ENCODE data around the gene PLA2G2C. TPM values are rescaled to one million over a fixed set of nuclear protein-coding genes. Genes with fewer than 3 reads are reported as not detected.

PLA2G2C gene
- total RNA-seq, 2 experiments from 2014 or later, result 0.44 to 0.57 TPM

GRCh38 chr1:20207546-20207945 lies 21.2 kb upstream of the PLA2G2C start:
- DNase-seq (ENCODE audit: low spot score), result no peak
- H3K4me3 ChIP-seq (ENCODE audit: low read depth, low read length, poor library complexity, severe bottlenecking), result no peak overlapping the region
- no peak overlapping the region for H2AFZ ChIP-seq (ENCODE audit: low read length)
- intact Hi-C loops (cut with micrococcal nuclease; ENCODE audit: unreplicated experiment), result no loop called here
- peak overlapping the region; percentile 37 for H3K4me2 ChIP-seq (ENCODE audit: low read length)
- H3K27ac ChIP-seq (ENCODE audit: low read depth, low read length, poor library complexity, severe bottlenecking), result no peak overlapping the region
- H3K79me2 ChIP-seq (ENCODE audit: insufficient read depth, low read depth, low read length), result no peaks in the 10 kb centered on the region
- BruUV-seq (replicated peaks), result no TSS peak
- H3K9me2 ChIP-seq (ENCODE audit: insufficient read depth, low read length), result no peaks in the 10 kb centered on the region
- ChIA-PET POLR2A (no interaction called here), CTCF (ENCODE audit: unreplicated experiment) (no interaction called here)
- no peaks in the 10 kb centered on the region for H4K20me1 ChIP-seq (ENCODE audit: insufficient read depth, low read length)
- no peaks in the 10 kb centered on the region for H3K36me3 ChIP-seq (ENCODE audit: insufficient read depth, low read length)
- TF ChIP-seq EZH2phosphoT487 (IDR thresholded peaks at IDR 0.05; ENCODE audit: borderline replicate concordance, low read depth, low read length), result no peak
- TF ChIP-seq, protein P1, sequence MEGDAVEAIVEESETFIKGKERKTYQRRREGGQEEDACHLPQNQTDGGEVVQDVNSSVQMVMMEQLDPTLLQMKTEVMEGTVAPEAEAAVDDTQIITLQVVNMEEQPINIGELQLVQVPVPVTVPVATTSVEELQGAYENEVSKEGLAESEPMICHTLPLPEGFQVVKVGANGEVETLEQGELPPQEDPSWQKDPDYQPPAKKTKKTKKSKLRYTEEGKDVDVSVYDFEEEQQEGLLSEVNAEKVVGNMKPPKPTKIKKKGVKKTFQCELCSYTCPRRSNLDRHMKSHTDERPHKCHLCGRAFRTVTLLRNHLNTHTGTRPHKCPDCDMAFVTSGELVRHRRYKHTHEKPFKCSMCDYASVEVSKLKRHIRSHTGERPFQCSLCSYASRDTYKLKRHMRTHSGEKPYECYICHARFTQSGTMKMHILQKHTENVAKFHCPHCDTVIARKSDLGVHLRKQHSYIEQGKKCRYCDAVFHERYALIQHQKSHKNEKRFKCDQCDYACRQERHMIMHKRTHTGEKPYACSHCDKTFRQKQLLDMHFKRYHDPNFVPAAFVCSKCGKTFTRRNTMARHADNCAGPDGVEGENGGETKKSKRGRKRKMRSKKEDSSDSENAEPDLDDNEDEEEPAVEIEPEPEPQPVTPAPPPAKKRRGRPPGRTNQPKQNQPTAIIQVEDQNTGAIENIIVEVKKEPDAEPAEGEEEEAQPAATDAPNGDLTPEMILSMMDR (conservative IDR thresholded peaks at IDR 0.05; ENCODE audit: low read length), result no peak
- H3K4me1 ChIP-seq (ENCODE audit: insufficient read depth, low read length, poor library complexity, severe bottlenecking), result peaks cover 46% of the 10 kb centered on the region
- H3K9me3 ChIP-seq (ENCODE audit: low read length), result no peaks in the 10 kb centered on the region

- intact Hi-C loops (cut with micrococcal nuclease; ENCODE audit: unreplicated experiment), result no loop called here
- DNase-seq (ENCODE audit: low spot score), result no peak
- H3K4me1 ChIP-seq (ENCODE audit: insufficient read depth, low read length, poor library complexity, severe bottlenecking), result peaks cover 56% of the 10 kb centered on the region
- CTCF ChIA-PET (ENCODE audit: unreplicated experiment), result no interaction called here
- H3K27ac ChIP-seq (ENCODE audit: low read depth, low read length, poor library complexity, severe bottlenecking), result no peak overlapping the region
- TF ChIP-seq, protein P1 (conservative IDR thresholded peaks at IDR 0.05; ENCODE audit: low read length), result no peak
- TF ChIP-seq EZH2phosphoT487 (IDR thresholded peaks at IDR 0.05; ENCODE audit: borderline replicate concordance, low read depth, low read length), result no peak
- H2AFZ ChIP-seq (ENCODE audit: low read length), result no peak overlapping the region
- no peak overlapping the region for H3K4me3 ChIP-seq (ENCODE audit: low read depth, low read length, poor library complexity, severe bottlenecking)
- no peak overlapping the region for H3K4me2 ChIP-seq (ENCODE audit: low read length)
- H4K20me1 ChIP-seq (ENCODE audit: insufficient read depth, low read length), result no peaks in the 10 kb centered on the region
- POLR2A ChIA-PET, result interaction anchor here (1.2 kb wide), 1 partner anchor 9 kb away, joined by 3 read pairs; no protein-coding TSS in a partner anchor
- H3K36me3 ChIP-seq (ENCODE audit: insufficient read depth, low read length), result no peaks in the 10 kb centered on the region
- no TSS peak for BruUV-seq (replicated peaks)
- H3K9me2 ChIP-seq (ENCODE audit: insufficient read depth, low read length), result no peaks in the 10 kb centered on the region
- no peaks in the 10 kb centered on the region for H3K79me2 ChIP-seq (ENCODE audit: insufficient read depth, low read depth, low read length)
- no peaks in the 10 kb centered on the region for H3K9me3 ChIP-seq (ENCODE audit: low read length)
These were observed 15.8 kb upstream of the PLA2G2C start for GRCh38 chr1:20202166-20202565.

GRCh38 chr1:20200966-20201365 lies 14.6 kb upstream of the PLA2G2C start:
- H3K9me3 ChIP-seq (ENCODE audit: low read length), result no peaks in the 10 kb centered on the region
- DNase-seq (ENCODE audit: low spot score), result peak; percentile 56
- no peaks in the 10 kb centered on the region for H3K36me3 ChIP-seq (ENCODE audit: insufficient read depth, low read length)
- ChIA-PET CTCF (ENCODE audit: unreplicated experiment) (no interaction called here), POLR2A (interaction anchor here (1.5 kb wide), 1 partner anchor 9 kb away, joined by 3 read pairs; no protein-coding TSS in a partner anchor)
- peak overlapping the region; percentile 83 for H3K27ac ChIP-seq (ENCODE audit: low read depth, low read length, poor library complexity, severe bottlenecking)
- no peaks in the 10 kb centered on the region for H3K79me2 ChIP-seq (ENCODE audit: insufficient read depth, low read depth, low read length)
- H3K4me1 ChIP-seq (ENCODE audit: insufficient read depth, low read length, poor library complexity, severe bottlenecking), result peaks cover 55% of the 10 kb centered on the region
- BruUV-seq (replicated peaks), result no TSS peak
- H3K4me3 ChIP-seq (ENCODE audit: low read depth, low read length, poor library complexity, severe bottlenecking), result peak overlapping the region; percentile 39
- intact Hi-C loops (cut with micrococcal nuclease; ENCODE audit: unreplicated experiment), result no loop called here
- no peak overlapping the region for H2AFZ ChIP-seq (ENCODE audit: low read length)
- no peak for TF ChIP-seq EZH2phosphoT487 (IDR thresholded peaks at IDR 0.05; ENCODE audit: borderline replicate concordance, low read depth, low read length)
- TF ChIP-seq, protein P1 (conservative IDR thresholded peaks at IDR 0.05; ENCODE audit: low read length), result no peak
- peak overlapping the region; percentile 61 for H3K4me2 ChIP-seq (ENCODE audit: low read length)
- H3K9me2 ChIP-seq (ENCODE audit: insufficient read depth, low read length), result no peaks in the 10 kb centered on the region
- no peaks in the 10 kb centered on the region for H4K20me1 ChIP-seq (ENCODE audit: insufficient read depth, low read length)

Data from OCI-LY7 (cell line).